HUES48 (cell line): Measurements from ENCODE around the gene G6PC3.
A peak's percentile ranks its signal among the peaks of the same experiment; 100 is the strongest.
"Not testable (repeated sequence)": the region's sequence is repeated elsewhere in the genome, so short reads cannot be mapped to it uniquely, and the experiment has no call there.

ENCODE experiments used
- H3K27ac ChIP-seq: one replicate; pipeline ENCODE4 v1.7.0; 2013; ENCODE audit warnings: low read depth, low read length, inconsistent platforms
- H3K27me3 ChIP-seq: 2 replicates; pipeline ENCODE4 v1.6.1; 2013; ENCODE audit warnings: mild to moderate bottlenecking, low read length; ENCODE audit not compliant: control insufficient read depth, insufficient read depth
- H3K36me3 ChIP-seq: 2 replicates; pipeline ENCODE4 v1.6.1; 2013; ENCODE audit warnings: low read length; ENCODE audit not compliant: control insufficient read depth, insufficient read depth
- H3K4me1 ChIP-seq: 2 replicates; pipeline ENCODE4 v1.6.1; 2013; ENCODE audit warnings: mild to moderate bottlenecking, low read length; ENCODE audit not compliant: control insufficient read depth, insufficient read depth
- H3K4me3 ChIP-seq: 2 replicates; pipeline ENCODE4 v1.5.1; 2013; ENCODE audit warnings: mild to moderate bottlenecking, low read depth, low read length
- H3K9ac ChIP-seq: 2 replicates; pipeline ENCODE4 v1.6.1; 2013; ENCODE audit warnings: mild to moderate bottlenecking, low read depth, low read length, moderate library complexity
- H3K9me3 ChIP-seq: 2 replicates; pipeline ENCODE4 v1.6.1; 2013; ENCODE audit warnings: low read length; ENCODE audit not compliant: control insufficient read depth, insufficient read depth

The G6PC3 gene

DNA sequence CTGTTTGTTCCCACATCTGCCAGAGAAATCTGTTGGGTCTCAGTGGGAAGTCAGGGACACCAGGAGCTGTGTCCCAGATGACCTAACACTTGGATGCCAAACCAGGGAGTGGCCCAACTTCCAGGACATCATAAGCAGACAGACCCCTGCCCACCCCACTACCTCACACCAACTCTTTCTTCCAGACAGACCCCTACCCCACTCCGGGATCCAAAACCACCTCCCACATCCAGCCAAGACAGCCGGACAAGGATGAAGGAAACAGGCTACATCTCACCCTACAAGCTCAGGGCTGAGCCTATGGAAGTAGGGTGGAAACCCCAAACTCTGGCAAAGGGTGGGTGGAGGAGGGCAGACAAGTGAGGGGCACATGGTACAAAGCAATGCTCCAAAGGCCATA, 49.3 kb downstream of the G6PC3 start:
- Histone ChIP-seq H3K9ac (no peak overlapping the region), H3K4me1 (peaks cover 51% of the 10 kb centered on the region), H3K9me3 (no peaks in the 10 kb centered on the region), H3K36me3 (peaks cover 4% of the 10 kb centered on the region; the same call in 1 of the 2 replicates), H3K27ac (no peak overlapping the region), H3K27me3 (no peaks in the 10 kb centered on the region; the same call in 1 of the 2 replicates), H3K4me3 (no peak overlapping the region)

DNA sequence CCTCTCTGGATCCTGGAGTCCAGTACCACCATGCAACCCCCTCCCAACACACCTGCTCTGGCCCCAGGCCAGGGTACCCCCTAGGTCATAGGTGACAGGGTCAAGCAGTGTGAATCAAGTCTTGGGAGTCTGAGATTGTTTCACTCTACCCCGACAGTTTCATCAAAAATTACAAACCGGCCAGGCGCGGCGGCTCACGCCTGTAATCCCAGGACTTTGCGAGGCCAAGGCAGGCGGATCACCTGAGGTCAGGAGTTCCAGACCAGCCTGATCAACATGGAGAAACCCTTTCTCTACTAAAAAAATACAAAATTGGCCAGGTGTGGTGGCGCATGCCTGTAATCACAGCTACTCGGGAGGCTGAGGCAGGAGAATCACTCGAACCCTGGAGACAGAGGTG, 49.7 kb downstream of the G6PC3 start:
- H3K4me1 ChIP-seq: peaks cover 51% of the 10 kb centered on the region
- not testable (repeated sequence) for H3K36me3 ChIP-seq, H3K9me3 ChIP-seq, H3K4me3 ChIP-seq, H3K27ac ChIP-seq, H3K9ac ChIP-seq, H3K27me3 ChIP-seq

DNA sequence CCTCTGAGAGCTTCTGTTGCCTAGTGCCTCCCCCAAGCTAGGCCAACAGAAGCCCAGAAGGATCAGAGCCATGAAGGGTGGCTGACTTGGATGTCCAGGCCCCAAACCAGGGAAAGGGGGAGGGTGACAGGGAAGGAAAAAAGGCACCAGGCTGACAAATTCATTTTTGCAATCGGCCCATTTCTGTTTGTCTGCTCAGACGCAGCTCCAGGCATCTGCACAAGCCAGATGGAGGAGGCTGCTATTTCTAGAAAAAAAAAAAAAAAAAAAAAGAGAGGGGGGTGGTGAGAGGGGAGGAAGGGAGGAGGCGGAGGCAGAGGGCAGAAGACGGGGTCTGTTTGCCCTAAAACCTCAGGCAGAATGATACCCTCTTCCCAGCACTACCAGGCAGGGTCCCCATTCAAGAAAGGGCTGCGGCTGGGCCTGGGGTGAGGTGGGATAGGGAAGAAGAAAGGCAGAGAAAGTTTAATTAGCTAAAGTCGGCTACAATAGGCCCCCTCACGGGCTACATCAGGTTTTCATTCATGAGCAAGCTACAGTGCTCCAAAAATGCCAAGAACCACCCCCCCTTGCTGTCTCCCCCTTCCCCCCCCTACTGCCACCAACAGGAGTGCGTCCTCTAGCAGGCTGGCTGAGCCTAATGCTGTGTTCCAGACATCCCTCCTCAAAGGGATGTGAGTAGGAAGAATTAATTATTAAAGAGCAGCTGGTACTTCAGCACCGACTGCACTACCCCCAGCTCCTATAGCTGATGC, 50.5 kb downstream of the G6PC3 start:
- H3K27ac ChIP-seq: peak overlapping the region; percentile 28
- peak overlapping the region; percentile 96 for H3K4me3 ChIP-seq
- no peak overlapping the region for H3K9ac ChIP-seq
- H3K36me3 ChIP-seq: no peaks in the 10 kb centered on the region; the same call in 1 of the 2 replicates
- no peaks in the 10 kb centered on the region; the same call in 1 of the 2 replicates for H3K27me3 ChIP-seq
- no peaks in the 10 kb centered on the region for H3K9me3 ChIP-seq
- H3K4me1 ChIP-seq: peaks cover 46% of the 10 kb centered on the region

DNA sequence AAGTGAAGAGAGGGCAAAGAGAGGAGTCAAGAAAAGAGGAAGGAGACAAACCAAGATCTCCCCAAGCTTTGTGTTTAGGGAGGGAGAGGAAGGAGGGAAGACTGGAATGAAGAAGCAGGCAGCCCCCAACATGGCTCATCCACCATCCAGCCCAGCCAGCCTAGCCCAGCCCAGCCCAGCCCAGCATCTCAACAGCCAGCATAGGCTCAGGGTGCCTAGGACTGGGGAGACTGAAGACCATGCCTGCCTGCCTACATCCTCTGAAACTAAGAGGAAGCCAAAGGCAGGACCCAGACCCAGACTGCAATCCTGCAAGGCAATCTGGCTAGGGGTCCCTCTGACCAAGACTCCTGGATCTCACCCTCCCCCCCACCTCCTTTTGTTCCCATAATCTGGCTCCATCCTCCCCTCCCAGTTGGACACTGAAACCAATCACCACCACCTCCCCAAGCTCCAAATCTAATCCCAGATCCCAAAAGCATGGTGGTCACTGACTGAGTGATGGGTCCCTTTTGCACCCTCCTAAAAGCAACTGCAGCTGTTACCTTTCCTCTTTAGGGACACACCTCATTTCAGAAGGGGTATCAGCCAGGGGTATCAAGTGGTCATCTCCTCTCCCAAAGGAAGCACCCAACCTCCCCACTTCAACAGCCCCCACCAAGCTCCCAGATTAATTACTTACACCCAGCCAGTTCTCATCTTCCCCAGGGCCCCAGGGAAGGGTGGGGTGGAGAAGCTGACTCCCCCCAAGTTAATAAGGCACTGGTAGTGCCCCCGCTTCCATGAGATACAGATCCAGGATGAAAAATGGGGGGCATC, 51.7 kb downstream of the G6PC3 start:
- no peaks in the 10 kb centered on the region; the same call in 1 of the 2 replicates for H3K27me3 ChIP-seq
- no peak overlapping the region; the same call in 1 of the 2 replicates for H3K9ac ChIP-seq
- H3K4me1 ChIP-seq: peaks cover 45% of the 10 kb centered on the region
- no peaks in the 10 kb centered on the region for H3K36me3 ChIP-seq
- peak overlapping the region; percentile 26 for H3K27ac ChIP-seq
- H3K9me3 ChIP-seq: no peaks in the 10 kb centered on the region
- H3K4me3 ChIP-seq: peak overlapping the region; percentile 96

DNA sequence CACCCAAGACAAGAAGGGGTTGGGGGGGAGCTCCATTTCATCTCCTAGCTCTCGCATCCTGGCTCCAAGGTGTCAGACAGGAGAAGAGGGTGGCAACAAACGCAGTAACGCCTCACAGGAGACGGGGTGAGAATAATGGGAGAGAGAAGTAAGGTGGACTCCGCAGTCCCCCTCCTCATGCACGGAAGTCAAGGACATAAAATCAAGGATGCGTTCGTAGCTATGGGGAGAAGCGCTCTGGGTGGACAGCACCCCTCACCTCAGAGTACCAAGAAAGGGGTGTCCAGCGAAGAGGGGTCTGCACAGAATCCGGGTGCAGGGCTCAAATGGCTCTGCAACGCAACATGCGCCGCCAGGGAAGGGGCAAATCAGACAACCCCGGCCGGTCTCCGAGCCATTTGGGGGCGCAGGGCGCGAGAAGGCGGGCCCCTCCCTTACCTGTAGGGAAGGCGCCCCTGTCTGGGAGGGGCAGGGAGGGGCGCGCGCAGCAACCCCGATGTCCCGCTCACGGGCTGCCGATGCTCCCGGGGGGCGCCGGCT, 52.4 kb downstream of the G6PC3 start:
- peak overlapping the region; percentile 93 for H3K27ac ChIP-seq

DNA sequence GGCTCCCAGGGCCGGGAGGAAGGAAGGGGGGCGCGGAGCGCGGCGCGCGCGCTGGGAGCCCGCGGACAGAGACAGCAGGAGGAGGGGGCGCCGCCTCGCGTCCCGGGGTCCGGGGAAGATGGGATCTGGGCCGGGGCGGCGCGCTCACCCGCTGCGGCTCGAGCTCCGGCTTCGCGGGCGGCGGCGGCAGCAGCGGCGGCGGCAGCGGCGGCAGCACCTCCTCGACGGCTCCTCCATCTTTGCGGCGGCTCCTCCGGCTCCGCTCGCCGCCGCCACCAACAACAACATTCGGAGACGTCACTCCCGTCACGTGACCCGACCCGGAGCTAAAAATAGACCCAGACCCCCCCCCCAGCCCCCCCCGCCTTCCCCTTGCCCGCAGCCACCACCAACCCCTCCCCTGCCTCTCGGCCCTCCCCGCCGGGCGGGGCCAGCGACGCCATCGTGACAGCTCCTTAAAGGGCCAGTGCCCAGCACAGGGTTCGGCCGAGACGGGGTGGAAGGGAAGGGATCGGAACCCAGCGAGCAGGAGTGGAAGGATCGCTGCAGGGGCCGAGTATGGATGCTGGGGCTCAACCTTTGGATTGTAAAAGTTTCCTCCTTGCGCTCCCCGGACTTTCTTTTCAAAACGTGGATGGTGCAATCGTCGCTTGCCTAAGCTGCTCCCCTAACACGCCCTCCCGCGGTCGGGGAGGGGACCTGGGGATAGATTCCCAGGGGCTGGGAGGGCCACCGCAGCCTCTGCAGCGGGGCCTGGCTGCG, 53.0 kb downstream of the G6PC3 start, which contains the start of gene HDAC5:
HDAC5 (minus strand) TSS at position 286 of the 762 bp plus-strand sequence. CDS start 6,126 bp downstream, outside the sequence.
- no peaks in the 10 kb centered on the region; the same call in 1 of the 2 replicates for H3K27me3 ChIP-seq
- H3K9ac ChIP-seq: peak within 1 kb of the TSS; percentile 93
- H3K4me3 ChIP-seq: peak within 1 kb of the TSS; percentile 96
- no peaks in the 10 kb centered on the region for H3K36me3 ChIP-seq
- H3K9me3 ChIP-seq: no peaks in the 10 kb centered on the region
- peaks cover 31% of the 10 kb centered on the region for H3K4me1 ChIP-seq
- peak within 1 kb of the TSS; percentile 93 for H3K27ac ChIP-seq

More for the DNA sequence above, 52.4 kb downstream of the G6PC3 start:
- Histone ChIP-seq H3K9ac (peak overlapping the region; percentile 81; the same call in 1 of the 2 replicates), H3K9me3 (no peaks in the 10 kb centered on the region), H3K36me3 (no peaks in the 10 kb centered on the region), H3K4me1 (peaks cover 38% of the 10 kb centered on the region), H3K4me3 (peak overlapping the region; percentile 96), H3K27me3 (no peaks in the 10 kb centered on the region; the same call in 1 of the 2 replicates)

DNA sequence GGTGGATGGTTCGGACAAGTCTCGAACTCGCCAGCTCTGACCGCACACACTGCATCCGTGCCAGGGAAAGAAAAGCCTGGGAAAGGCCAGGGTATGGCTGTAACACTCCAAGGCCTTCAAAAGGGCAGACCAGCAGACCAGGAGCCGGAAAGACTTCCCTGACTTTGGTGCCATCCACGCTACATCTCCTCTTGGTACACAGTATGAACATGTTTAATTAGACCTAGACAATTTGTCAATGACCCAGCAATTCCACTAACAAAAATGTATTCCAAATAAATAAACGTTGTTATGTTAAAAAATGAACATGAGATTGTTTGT, 53.5 kb downstream of the G6PC3 start:
- H3K4me1 ChIP-seq: peaks cover 26% of the 10 kb centered on the region
- H3K9ac ChIP-seq: peak overlapping the region; percentile 93
- H3K36me3 ChIP-seq: no peaks in the 10 kb centered on the region
- peak overlapping the region; percentile 96 for H3K4me3 ChIP-seq
- no peaks in the 10 kb centered on the region; the same call in 1 of the 2 replicates for H3K27me3 ChIP-seq
- H3K9me3 ChIP-seq: no peaks in the 10 kb centered on the region
- peak overlapping the region; percentile 93 for H3K27ac ChIP-seq
